Ishikawa (cell line): ENCODE data around the gene ZBTB47.

Source experiments
- RAD21 ChIP-seq: IDR thresholded peaks from 2 replicates; pipeline ENCODE4 v1.6.1; 2012; ENCODE audit warnings: low read depth
- TAF1 ChIP-seq: IDR thresholded peaks from 2 replicates; pipeline ENCODE4 v1.6.1; 2012; ENCODE audit warnings: low read depth, mild to moderate bottlenecking
- YY1 ChIP-seq: IDR thresholded peaks from 2 replicates; pipeline ENCODE4 v1.6.1; 2012; ENCODE audit warnings: low read depth
- ZBTB7A ChIP-seq: IDR thresholded peaks from 2 replicates; pipeline ENCODE4 v1.6.1; 2012; ENCODE audit warnings: low read depth
- TF ChIP-seq, protein P1 (sequence below): IDR thresholded peaks from 2 replicates; pipeline ENCODE4 v1.6.1; 2012; ENCODE audit warnings: low read depth, mild to moderate bottlenecking

DNA sequence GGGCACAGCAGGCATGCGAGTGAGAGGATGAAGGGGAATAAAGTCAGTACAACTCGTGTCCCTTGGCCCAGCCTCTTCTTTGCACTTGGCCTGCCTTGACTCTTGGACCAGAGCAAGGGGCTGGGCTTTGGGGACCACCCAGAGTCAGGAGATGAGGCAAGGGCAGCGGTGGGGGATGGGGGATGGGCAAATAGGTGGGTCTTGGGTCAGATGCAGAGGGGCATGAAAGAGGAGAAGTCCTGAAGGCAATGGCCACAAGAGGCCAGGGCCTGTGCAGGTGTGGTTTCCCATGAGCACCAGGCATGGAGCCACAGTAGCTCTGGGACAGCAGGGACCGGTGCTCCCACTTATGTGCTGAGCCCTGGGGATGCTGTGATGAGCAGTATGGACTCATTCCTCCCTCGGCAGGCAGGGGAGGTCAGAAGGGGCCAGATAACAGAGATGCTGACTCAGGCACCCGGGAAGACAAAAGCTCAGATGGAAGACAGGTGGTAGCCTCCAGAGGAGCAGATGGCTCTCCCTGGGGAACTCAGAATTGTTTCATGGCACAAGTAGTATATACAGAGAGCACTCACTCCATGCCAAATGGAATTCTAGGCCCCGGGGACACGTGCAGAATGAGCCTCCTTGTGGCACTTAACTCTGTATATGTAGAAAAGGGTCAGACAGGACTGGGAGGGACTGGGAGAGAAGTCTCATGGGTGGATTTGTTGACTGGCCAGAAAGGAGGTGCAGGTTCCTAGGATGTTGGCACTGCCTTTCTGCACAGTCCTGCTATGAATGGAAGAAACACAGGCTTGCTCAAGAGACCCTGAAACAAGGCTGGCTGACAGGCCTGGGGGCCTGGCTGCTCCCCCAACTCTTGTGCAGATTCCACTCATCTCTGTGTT, 14.3 kb downstream of the ZBTB47 start:
- TF ChIP-seq, protein P1, sequence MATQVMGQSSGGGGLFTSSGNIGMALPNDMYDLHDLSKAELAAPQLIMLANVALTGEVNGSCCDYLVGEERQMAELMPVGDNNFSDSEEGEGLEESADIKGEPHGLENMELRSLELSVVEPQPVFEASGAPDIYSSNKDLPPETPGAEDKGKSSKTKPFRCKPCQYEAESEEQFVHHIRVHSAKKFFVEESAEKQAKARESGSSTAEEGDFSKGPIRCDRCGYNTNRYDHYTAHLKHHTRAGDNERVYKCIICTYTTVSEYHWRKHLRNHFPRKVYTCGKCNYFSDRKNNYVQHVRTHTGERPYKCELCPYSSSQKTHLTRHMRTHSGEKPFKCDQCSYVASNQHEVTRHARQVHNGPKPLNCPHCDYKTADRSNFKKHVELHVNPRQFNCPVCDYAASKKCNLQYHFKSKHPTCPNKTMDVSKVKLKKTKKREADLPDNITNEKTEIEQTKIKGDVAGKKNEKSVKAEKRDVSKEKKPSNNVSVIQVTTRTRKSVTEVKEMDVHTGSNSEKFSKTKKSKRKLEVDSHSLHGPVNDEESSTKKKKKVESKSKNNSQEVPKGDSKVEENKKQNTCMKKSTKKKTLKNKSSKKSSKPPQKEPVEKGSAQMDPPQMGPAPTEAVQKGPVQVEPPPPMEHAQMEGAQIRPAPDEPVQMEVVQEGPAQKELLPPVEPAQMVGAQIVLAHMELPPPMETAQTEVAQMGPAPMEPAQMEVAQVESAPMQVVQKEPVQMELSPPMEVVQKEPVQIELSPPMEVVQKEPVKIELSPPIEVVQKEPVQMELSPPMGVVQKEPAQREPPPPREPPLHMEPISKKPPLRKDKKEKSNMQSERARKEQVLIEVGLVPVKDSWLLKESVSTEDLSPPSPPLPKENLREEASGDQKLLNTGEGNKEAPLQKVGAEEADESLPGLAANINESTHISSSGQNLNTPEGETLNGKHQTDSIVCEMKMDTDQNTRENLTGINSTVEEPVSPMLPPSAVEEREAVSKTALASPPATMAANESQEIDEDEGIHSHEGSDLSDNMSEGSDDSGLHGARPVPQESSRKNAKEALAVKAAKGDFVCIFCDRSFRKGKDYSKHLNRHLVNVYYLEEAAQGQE = no peak
- TF ChIP-seq TAF1 = no peak
- no peak for TF ChIP-seq RAD21
- TF ChIP-seq YY1 = no peak
- no peak for TF ChIP-seq ZBTB7A
